ENCODE results near the gene RRM2. TPM values are rescaled to one million over a fixed set of nuclear protein-coding genes. Genes with fewer than 3 reads are reported as not detected.

The RRM2 gene
- total RNA-seq, 1 donor from 2014 or later = 7.8 TPM

- no peak overlapping the region for H3K4me3 ChIP-seq (ENCODE audit: low read length in 3 of 3)
- no peak overlapping the region for H3K9ac ChIP-seq (ENCODE audit: low read depth in 1 of 3, low read length in 3 of 3)
- H3K4me1 ChIP-seq (ENCODE audit: control insufficient read depth in 3 of 3, insufficient read depth in 3 of 3, low read length in 3 of 3) = no peaks in the 10 kb centered on the region
- H3K36me3 ChIP-seq (ENCODE audit: control insufficient read depth in 3 of 3, insufficient read depth in 3 of 3, low read length in 3 of 3) = no peaks in the 10 kb centered on the region
- H3K9me3 ChIP-seq (ENCODE audit: control insufficient read depth in 3 of 3, low read length in 3 of 3) = no peaks in the 10 kb centered on the region
- H3K27ac ChIP-seq (ENCODE audit: low read depth, low read length) = no peak overlapping the region
- H3K27me3 ChIP-seq (ENCODE audit: control insufficient read depth in 3 of 3, insufficient read depth in 3 of 3, low read length in 3 of 3) = no peaks in the 10 kb centered on the region
Measured at GRCh38 chr2:10179422-10179821, 56.9 kb downstream of the RRM2 start.

- Histone ChIP-seq H3K27me3 (ENCODE audit: control insufficient read depth in 3 of 3, insufficient read depth in 3 of 3, low read length in 3 of 3) (no peaks in the 10 kb centered on the region), H3K9me3 (ENCODE audit: control insufficient read depth in 3 of 3, low read length in 3 of 3) (no peaks in the 10 kb centered on the region)
Measured at GRCh38 chr2:10180229-10180628, 57.7 kb downstream of the RRM2 start.

More at GRCh38 chr2:10180229-10180628, 57.7 kb downstream of the RRM2 start:
- no peak overlapping the region for H3K4me3 ChIP-seq (ENCODE audit: low read length in 3 of 3)
- H3K4me1 ChIP-seq (ENCODE audit: control insufficient read depth in 3 of 3, insufficient read depth in 3 of 3, low read length in 3 of 3) = peaks cover 0 to 4% (median 0%) of the 10 kb centered on the region in 3 donors
- no peaks in the 10 kb centered on the region for H3K36me3 ChIP-seq (ENCODE audit: control insufficient read depth in 3 of 3, insufficient read depth in 3 of 3, low read length in 3 of 3)
- no peak overlapping the region for H3K27ac ChIP-seq (ENCODE audit: low read depth, low read length)
- H3K9ac ChIP-seq (ENCODE audit: low read depth in 1 of 3, low read length in 3 of 3) = no peak overlapping the region

Small RNA genes within 50 kb of the gene (small RNA-seq; reads per million reads assigned to genes)
- gene RF00410 = not detected
- gene RF00568 = not detected

Other genes with a start within 250 kb of the RRM2 start
- gene GRHL1, start 171.0 kb upstream of the RRM2 start, total RNA-seq = under 0.01 TPM
- gene KLF11, start 79.2 kb upstream of the RRM2 start, total RNA-seq = 11.5 TPM
- 4.7 TPM for gene CYS1, start 42.3 kb upstream of the RRM2 start, total RNA-seq
- gene HPCAL1, start 180.2 kb downstream of the RRM2 start, total RNA-seq = 15.1 TPM